ENCODE results near the gene TYW5.

Gene TYW5

DNA sequence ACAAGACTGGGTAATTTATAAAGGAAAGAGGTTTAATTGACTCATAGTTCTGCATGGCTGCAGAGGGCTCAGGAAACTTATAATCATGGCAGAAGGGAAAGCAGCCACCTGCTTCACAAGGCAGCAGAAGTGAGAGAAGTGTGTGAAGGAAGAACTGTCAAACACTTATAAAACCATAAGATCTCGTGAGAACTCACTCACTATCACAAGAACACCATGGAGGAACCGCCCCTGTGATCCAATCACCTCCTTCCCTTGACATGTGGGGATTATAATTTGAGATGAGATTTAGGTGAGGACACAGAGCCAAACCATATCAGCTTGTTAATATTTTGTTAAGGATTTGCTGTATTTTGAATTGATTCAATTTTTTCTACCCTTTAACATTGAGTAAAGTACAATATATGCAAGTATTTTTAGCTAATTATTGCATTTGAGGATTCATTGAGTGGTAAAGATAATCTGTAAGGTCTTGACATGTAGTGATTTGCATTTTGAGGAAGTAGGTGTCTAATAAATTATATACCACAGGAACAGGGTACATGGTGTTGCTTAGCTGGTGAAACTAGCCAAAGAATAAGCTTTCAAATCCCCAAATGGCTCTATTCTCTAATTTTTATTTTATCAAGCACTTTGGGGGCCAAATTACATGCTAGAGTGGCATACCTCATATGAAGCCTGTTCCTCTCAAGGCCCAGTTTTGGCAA lies 48.1 kb downstream of the TYW5 start:
- no peak for DNase-seq (ENCODE audit: low read depth, low spot score)
- Histone ChIP-seq H3K27me3 (ENCODE audit: control insufficient read depth, insufficient read depth, low read length) (no peaks in the 10 kb centered on the region), H3K36me3 (ENCODE audit: control insufficient read depth, insufficient read depth, low read length) (no peaks in the 10 kb centered on the region), H3K4me3 (ENCODE audit: low read length) (no peak overlapping the region), H3K9me3 (ENCODE audit: control insufficient read depth, insufficient read depth, low read length) (no peaks in the 10 kb centered on the region), H3K27ac (ENCODE audit: low read length) (no peak overlapping the region), H3K4me1 (ENCODE audit: control insufficient read depth, insufficient read depth, low read length) (no peaks in the 10 kb centered on the region)
- no CpG with 5 or more reads among the region's 2 CpGs for WGBS (ENCODE audit: insufficient coverage, insufficient read length)

DNA sequence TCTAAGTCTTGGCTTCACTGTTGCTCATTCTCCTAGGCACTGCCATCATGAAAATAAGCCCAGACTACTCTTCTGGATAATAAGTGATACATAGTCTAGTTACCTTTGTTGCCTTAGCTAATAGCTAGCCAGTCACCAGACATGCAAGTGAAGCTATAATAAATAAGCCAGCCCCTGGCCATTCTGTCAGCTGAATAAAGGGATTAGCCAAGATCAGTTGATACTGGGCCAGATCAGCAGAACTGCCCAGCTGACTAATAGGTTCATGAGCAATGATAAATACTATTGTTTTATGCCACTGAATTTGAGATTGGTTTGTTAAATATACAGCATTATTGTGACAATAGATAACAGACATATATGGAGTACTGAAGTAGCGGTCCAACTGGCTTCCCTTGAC lies 52.2 kb downstream of the TYW5 start:
- Histone ChIP-seq H3K4me1 (ENCODE audit: control insufficient read depth, insufficient read depth, low read length) (no peaks in the 10 kb centered on the region), H3K27me3 (ENCODE audit: control insufficient read depth, insufficient read depth, low read length) (no peaks in the 10 kb centered on the region), H3K4me3 (ENCODE audit: low read length) (no peak overlapping the region), H3K9me3 (ENCODE audit: control insufficient read depth, insufficient read depth, low read length) (no peaks in the 10 kb centered on the region), H3K27ac (ENCODE audit: low read length) (no peak overlapping the region), H3K36me3 (ENCODE audit: control insufficient read depth, insufficient read depth, low read length) (no peaks in the 10 kb centered on the region)
- no peak for DNase-seq (ENCODE audit: low read depth, low spot score)
- no CpG with 5 or more reads among the region's 1 CpG for WGBS (ENCODE audit: insufficient coverage, insufficient read length)

DNA sequence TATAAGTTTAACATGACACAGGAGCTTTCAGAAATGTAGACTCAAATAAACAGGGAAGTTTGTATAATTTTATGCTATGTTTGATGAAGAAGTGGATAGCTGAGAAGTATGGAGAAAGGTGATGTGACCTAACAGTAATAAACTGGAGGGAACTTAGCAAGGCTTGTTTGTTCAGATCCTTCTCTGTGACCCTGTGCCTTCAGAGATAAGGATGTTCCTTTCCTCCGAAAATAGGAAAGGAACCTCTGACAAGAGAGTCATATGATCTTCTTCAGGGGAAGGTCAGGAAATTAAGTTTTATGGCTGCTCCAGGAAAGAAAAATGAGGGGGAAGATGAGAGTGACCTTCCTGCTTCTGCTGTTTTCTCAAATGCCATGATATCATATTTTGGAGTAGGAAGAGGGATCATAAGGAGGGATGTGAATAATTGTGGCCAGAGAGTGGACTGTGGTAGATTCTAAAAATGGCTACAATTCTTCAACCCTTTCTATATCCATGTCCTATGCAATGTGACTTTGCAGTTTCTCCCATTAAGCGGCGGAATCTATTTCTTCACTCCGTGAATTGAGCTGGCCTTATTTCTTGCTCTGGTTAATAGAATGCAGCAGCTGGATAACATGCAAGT lies 52.7 kb downstream of the TYW5 start:
- Histone ChIP-seq H3K27me3 (ENCODE audit: control insufficient read depth, insufficient read depth, low read length) (no peaks in the 10 kb centered on the region), H3K27ac (ENCODE audit: low read length) (no peak overlapping the region), H3K9me3 (ENCODE audit: control insufficient read depth, insufficient read depth, low read length) (no peaks in the 10 kb centered on the region), H3K4me3 (ENCODE audit: low read length) (no peak overlapping the region), H3K4me1 (ENCODE audit: control insufficient read depth, insufficient read depth, low read length) (no peaks in the 10 kb centered on the region), H3K36me3 (ENCODE audit: control insufficient read depth, insufficient read depth, low read length) (no peaks in the 10 kb centered on the region)
- no peak for DNase-seq (ENCODE audit: low read depth, low spot score)
- WGBS (ENCODE audit: insufficient coverage, insufficient read length), result no CpG with 5 or more reads among the region's 4 CpGs

DNA sequence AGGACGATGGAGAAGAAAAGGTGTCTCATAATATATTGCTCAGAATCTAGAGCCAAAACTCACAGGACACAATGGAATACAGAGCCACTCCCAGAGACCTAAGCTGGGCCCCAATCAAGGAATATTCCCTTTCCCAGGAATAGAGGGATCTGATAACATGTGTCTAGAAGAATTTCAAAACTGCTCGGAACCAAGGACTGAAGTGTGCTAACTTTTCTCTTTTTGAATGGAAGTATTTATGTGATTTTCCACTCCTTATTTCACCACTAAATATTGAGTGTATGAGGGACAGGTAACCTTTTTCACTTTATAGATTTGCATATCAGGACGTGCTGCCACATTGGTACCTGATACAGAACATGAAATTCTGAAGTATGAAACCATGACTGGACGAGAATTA lies 53.3 kb downstream of the TYW5 start:
- H3K36me3 ChIP-seq (ENCODE audit: control insufficient read depth, insufficient read depth, low read length), result no peaks in the 10 kb centered on the region
- H3K27ac ChIP-seq (ENCODE audit: low read length), result no peak overlapping the region
- no peaks in the 10 kb centered on the region for H3K9me3 ChIP-seq (ENCODE audit: control insufficient read depth, insufficient read depth, low read length)
- no peak for DNase-seq (ENCODE audit: low read depth, low spot score)
- WGBS (ENCODE audit: insufficient coverage, insufficient read length), result no CpG with 5 or more reads among the region's 4 CpGs
- no peaks in the 10 kb centered on the region for H3K4me1 ChIP-seq (ENCODE audit: control insufficient read depth, insufficient read depth, low read length)
- no peak overlapping the region for H3K4me3 ChIP-seq (ENCODE audit: low read length)
- no peaks in the 10 kb centered on the region for H3K27me3 ChIP-seq (ENCODE audit: control insufficient read depth, insufficient read depth, low read length)

DNA sequence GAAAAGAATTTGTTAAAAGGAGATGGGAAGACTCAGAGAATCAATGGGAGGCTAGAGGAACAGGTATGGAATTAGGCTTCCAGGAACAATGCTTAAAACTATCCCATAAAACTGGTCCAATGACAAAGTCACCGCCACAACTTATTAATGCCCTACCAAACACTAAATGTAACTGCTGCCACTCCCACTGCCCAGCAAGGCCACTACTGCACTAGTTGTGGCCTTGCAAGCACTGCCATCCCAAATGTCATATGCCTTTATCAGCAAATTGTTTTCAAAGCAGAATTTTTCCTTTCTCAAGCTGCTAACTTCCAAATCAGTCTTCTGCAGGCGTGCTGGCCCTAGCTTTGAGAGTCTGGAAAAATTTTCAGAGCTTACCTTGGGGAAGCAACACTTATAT lies 58.7 kb downstream of the TYW5 start:
- no peaks in the 10 kb centered on the region for H3K36me3 ChIP-seq (ENCODE audit: control insufficient read depth, insufficient read depth, low read length)
- WGBS (ENCODE audit: insufficient coverage, insufficient read length), result no CpG with 5 or more reads among the region's 2 CpGs
- H3K4me1 ChIP-seq (ENCODE audit: control insufficient read depth, insufficient read depth, low read length), result no peaks in the 10 kb centered on the region
- H3K9me3 ChIP-seq (ENCODE audit: control insufficient read depth, insufficient read depth, low read length), result no peaks in the 10 kb centered on the region
- H3K4me3 ChIP-seq (ENCODE audit: low read length), result no peak overlapping the region
- H3K27me3 ChIP-seq (ENCODE audit: control insufficient read depth, insufficient read depth, low read length), result no peaks in the 10 kb centered on the region
- no peak for DNase-seq (ENCODE audit: low read depth, low spot score)
- H3K27ac ChIP-seq (ENCODE audit: low read length), result no peak overlapping the region

DNA sequence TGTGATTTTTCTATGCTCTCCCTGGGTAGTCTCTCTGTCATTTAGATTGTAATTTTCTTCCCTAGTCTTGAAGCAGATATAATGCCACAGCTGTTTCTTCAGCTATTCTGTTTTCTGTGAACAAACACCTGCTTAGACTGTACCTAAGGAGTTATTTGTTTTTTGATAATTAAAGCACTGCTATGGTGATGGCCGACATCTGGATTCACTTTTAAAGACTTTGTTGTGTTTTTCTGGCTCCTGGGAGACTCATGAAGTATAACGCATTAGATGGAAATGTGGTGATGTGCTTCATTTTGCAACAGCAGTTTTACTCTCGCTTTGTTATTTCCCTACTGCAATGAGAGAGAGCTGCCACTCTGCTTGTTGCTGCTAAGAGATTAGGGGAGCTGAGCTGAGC lies 59.9 kb downstream of the TYW5 start:
- no peak overlapping the region for H3K27ac ChIP-seq (ENCODE audit: low read length)
- H3K9me3 ChIP-seq (ENCODE audit: control insufficient read depth, insufficient read depth, low read length), result no peaks in the 10 kb centered on the region
- WGBS (ENCODE audit: insufficient coverage, insufficient read length), result no CpG with 5 or more reads among the region's 3 CpGs
- no peaks in the 10 kb centered on the region for H3K4me1 ChIP-seq (ENCODE audit: control insufficient read depth, insufficient read depth, low read length)
- no peak overlapping the region for H3K4me3 ChIP-seq (ENCODE audit: low read length)
- no peaks in the 10 kb centered on the region for H3K27me3 ChIP-seq (ENCODE audit: control insufficient read depth, insufficient read depth, low read length)
- no peak for DNase-seq (ENCODE audit: low read depth, low spot score)
- no peaks in the 10 kb centered on the region for H3K36me3 ChIP-seq (ENCODE audit: control insufficient read depth, insufficient read depth, low read length)

DNA sequence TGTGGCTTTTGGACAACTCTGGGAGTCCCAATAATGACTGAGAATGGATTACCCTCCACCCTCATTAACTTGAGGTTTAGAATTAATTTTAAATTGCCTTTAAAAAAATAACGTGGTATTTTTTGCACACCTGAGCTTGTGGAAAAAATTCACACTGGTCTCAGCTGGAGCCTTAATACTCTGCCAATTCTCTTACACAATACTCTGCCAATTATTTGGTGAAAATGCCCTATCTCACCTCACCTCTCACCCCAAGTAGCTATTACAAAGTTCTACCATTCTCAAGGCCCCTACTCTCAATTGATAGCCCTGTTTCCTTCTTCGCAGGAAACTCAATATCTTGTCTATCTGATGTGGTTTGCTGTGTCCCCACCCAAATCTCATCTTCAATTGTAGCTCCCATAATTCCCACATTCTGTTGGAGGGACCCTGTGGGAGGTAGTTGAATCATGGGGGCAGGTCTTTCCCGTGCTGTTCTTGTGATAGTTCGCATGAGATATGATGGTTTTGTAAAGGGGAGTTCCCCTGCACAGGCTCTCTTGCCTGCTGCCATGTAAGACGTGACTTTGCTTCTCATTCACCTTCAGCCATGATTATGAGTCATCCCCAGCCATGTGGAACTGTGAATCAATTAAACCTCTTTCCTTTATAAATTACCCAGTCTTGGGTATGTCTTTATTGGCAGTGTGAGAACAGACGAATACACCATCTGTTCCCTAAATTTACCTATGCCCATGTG lies 71.6 kb downstream of the TYW5 start:
- no CpG with 5 or more reads among the region's 6 CpGs for WGBS (ENCODE audit: insufficient coverage, insufficient read length)
- Histone ChIP-seq H3K36me3 (ENCODE audit: control insufficient read depth, insufficient read depth, low read length) (no peaks in the 10 kb centered on the region), H3K9me3 (ENCODE audit: control insufficient read depth, insufficient read depth, low read length) (no peaks in the 10 kb centered on the region), H3K27me3 (ENCODE audit: control insufficient read depth, insufficient read depth, low read length) (no peaks in the 10 kb centered on the region), H3K27ac (ENCODE audit: low read length) (no peak overlapping the region), H3K4me1 (ENCODE audit: control insufficient read depth, insufficient read depth, low read length) (no peaks in the 10 kb centered on the region), H3K4me3 (ENCODE audit: low read length) (no peak overlapping the region)
- DNase-seq (ENCODE audit: low read depth, low spot score), result no peak

DNA sequence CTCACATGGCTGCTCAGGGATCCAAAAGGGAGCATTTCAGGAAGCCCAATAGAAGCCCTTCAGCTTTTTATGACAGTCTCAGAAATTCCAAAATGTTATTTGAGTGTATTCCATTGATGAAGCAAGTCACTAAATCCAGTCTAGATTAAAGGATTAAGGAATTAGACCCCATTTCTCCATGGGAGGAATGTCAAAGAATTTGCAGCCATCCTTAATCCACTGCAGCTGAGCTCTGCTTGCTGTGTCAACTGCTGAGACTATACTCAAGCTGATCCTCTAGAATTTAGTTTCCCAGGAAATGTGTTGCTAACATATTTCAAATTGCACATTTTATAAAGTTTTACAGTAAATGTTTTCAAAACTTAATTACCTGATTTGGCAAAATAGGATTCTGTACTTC lies 72.6 kb downstream of the TYW5 start:
- no peaks in the 10 kb centered on the region for H3K36me3 ChIP-seq (ENCODE audit: control insufficient read depth, insufficient read depth, low read length)
- DNase-seq (ENCODE audit: low read depth, low spot score), result no peak
- H3K4me3 ChIP-seq (ENCODE audit: low read length), result no peak overlapping the region
- H3K4me1 ChIP-seq (ENCODE audit: control insufficient read depth, insufficient read depth, low read length), result 0 out of 2 replicates have a peak, but pooled peaks cover 1% of the 10 kb centered on the region
- no peak overlapping the region for H3K27ac ChIP-seq (ENCODE audit: low read length)
- H3K27me3 ChIP-seq (ENCODE audit: control insufficient read depth, insufficient read depth, low read length), result no peaks in the 10 kb centered on the region
- no peaks in the 10 kb centered on the region for H3K9me3 ChIP-seq (ENCODE audit: control insufficient read depth, insufficient read depth, low read length)
